Measurements from ENCODE around the gene ZNF141.

ZNF141 gene

GRCh38 chr4:337932-338758 lies 531 bp downstream of the ZNF141 start:
- CTCF ChIA-PET, result interaction anchor here (0.6 to 1.6 kb wide), 4 partner anchors 8 to 136 kb away, joined by 3 to 4 read pairs (median 3); no protein-coding TSS in a partner anchor
- TF ChIP-seq CTCF (IDR thresholded peaks at IDR 0.05; ENCODE audit: control extremely low read depth, extremely low read depth, low read depth, missing control alignments), result no peak
- POLR2A ChIA-PET, result interaction anchor here (1.3 kb wide), 1 partner anchor 14 kb away, joined by 3 read pairs; no protein-coding TSS in a partner anchor
- no peak for DNase-seq (ENCODE audit: extremely low spot score)

DNA sequence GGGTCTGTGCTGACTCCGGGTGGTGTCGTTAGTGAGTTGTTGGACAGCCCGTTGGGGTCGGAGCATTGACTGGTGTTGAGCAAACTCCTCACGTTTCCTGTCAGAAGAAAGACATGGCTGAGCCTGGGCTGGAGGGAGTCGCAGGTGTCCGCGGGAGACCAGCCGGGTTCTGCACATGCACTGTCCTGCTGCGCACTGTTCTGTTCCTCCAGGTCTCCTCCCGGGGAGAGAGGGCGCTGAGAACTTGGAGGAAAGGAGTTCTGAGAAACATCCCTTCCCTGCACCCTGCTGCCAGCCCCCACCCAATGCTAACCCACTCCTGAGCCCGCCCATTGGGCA lies 1.1 kb downstream of the ZNF141 start:
- no peak for TF ChIP-seq CTCF (IDR thresholded peaks at IDR 0.05; ENCODE audit: control extremely low read depth, extremely low read depth, low read depth, missing control alignments)
- DNase-seq (ENCODE audit: extremely low spot score), result no peak
- ChIA-PET POLR2A (interaction anchor here (1.3 kb wide), 1 partner anchor 14 kb away, joined by 3 read pairs; no protein-coding TSS in a partner anchor), CTCF (interaction anchor here (1.1 to 1.6 kb wide), 2 partner anchors 11 to 18 kb away, joined by 3 read pairs; no protein-coding TSS in a partner anchor)

- DNase-seq (ENCODE audit: extremely low spot score), result no peak
- ChIA-PET CTCF (no interaction called here), POLR2A (no interaction called here)
- TF ChIP-seq CTCF (IDR thresholded peaks at IDR 0.05; ENCODE audit: control extremely low read depth, extremely low read depth, low read depth, missing control alignments), result no peak
Measured at GRCh38 chr4:340011-340410, 2.4 kb downstream of the ZNF141 start.

DNA sequence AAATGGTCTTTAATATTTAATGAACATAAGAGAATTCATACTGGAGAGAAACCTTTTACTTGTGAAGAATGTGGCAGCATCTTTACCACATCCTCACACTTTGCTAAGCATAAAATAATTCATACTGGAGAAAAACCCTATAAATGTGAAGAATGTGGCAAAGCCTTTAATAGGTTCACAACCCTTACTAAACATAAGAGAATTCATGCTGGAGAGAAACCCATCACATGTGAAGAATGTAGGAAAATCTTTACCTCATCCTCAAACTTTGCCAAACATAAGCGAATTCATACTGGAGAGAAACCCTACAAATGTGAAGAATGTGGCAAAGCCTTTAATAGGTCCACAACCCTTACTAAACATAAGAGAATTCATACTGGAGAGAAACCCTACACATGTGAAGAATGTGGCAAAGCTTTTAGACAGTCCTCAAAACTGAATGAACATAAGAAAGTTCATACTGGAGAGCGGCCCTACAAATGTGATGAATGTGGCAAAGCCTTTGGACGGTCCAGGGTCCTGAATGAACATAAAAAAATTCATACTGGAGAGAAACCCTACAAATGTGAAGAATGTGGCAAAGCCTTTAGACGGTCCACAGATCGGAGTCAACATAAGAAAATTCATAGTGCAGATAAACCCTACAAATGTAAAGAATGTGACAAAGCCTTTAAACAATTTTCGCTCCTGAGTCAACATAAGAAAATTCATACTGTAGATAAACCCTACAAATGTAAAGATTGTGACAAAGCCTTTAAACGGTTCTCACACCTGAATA lies 35.6 kb downstream of the ZNF141 start:
- DNase-seq (ENCODE audit: extremely low spot score), result no peak
- TF ChIP-seq CTCF (IDR thresholded peaks at IDR 0.05; ENCODE audit: control extremely low read depth, extremely low read depth, low read depth, missing control alignments), result no peak
- ChIA-PET CTCF (no interaction called here), POLR2A (no interaction called here)

- ChIA-PET POLR2A (no interaction called here), CTCF (no interaction called here)
- DNase-seq (ENCODE audit: extremely low spot score), result no peak
- TF ChIP-seq CTCF (IDR thresholded peaks at IDR 0.05; ENCODE audit: control extremely low read depth, extremely low read depth, low read depth, missing control alignments), result no peak
Measured at GRCh38 chr4:374298-375160, 36.9 kb downstream of the ZNF141 start.
